Measurements from ENCODE around the gene APPL1. TPM values are rescaled to one million over a fixed set of nuclear protein-coding genes. Genes with fewer than 3 reads are reported as not detected.
"Not testable (repeated sequence)": the region's sequence is repeated elsewhere in the genome, so short reads cannot be mapped to it uniquely, and the experiment has no call there.

The APPL1 gene
- total RNA-seq, 1 experiment from 2014 or later: 35.4 TPM

GRCh38 chr3:57298041-57298440, 70.5 kb downstream of the APPL1 start:
- peak; percentile 79 for DNase-seq (ENCODE audit: unreplicated experiment)
- ChIA-PET POLR2A (no interaction called here), CTCF (interaction anchor here (0.9 kb wide), 1 partner anchor 18 kb away, joined by 3 read pairs; no protein-coding TSS in a partner anchor)
- Mint-ChIP-seq H3K27me3 (ENCODE audit: insufficient read depth, unreplicated experiment) (no peaks in the 10 kb centered on the region), H3K36me3 (ENCODE audit: insufficient read depth, unreplicated experiment) (no peaks in the 10 kb centered on the region), H3K4me1 (ENCODE audit: insufficient read depth, unreplicated experiment) (peaks cover 8% of the 10 kb centered on the region), H3K27ac (ENCODE audit: low read depth, unreplicated experiment) (no peak overlapping the region), H3K9me3 (ENCODE audit: unreplicated experiment) (no peaks in the 10 kb centered on the region), H3K4me3 (ENCODE audit: unreplicated experiment) (no peak overlapping the region)
- intact Hi-C loops (cut with micrococcal nuclease): no loop called here
- TF ChIP-seq, protein P1, sequence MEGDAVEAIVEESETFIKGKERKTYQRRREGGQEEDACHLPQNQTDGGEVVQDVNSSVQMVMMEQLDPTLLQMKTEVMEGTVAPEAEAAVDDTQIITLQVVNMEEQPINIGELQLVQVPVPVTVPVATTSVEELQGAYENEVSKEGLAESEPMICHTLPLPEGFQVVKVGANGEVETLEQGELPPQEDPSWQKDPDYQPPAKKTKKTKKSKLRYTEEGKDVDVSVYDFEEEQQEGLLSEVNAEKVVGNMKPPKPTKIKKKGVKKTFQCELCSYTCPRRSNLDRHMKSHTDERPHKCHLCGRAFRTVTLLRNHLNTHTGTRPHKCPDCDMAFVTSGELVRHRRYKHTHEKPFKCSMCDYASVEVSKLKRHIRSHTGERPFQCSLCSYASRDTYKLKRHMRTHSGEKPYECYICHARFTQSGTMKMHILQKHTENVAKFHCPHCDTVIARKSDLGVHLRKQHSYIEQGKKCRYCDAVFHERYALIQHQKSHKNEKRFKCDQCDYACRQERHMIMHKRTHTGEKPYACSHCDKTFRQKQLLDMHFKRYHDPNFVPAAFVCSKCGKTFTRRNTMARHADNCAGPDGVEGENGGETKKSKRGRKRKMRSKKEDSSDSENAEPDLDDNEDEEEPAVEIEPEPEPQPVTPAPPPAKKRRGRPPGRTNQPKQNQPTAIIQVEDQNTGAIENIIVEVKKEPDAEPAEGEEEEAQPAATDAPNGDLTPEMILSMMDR (IDR thresholded peaks at IDR 0.05; ENCODE audit: unreplicated experiment): no peak
- BruUV-seq (replicated peaks): no TSS peak

DNA sequence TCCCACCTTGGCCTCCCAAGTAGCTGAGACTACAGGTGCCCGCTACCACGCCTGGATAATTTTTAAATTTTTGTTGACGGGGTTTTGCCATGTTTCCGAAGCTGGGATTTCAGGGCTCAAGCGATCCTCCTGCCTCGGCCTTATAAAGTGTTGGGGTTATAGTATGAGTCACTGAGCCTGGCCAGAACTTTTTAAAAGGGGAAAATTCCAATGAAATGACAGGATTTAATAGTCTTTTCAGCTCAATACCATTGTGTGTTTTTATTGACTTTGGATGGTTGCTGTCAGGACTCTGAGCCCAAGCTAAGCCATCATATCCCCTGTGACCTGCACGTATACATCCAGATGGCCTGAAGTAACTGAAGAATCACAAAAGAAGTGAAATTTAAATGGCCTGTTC, 76.0 kb downstream of the APPL1 start:
- POLR2A ChIA-PET: interaction anchor here (0.6 kb wide), 1 partner anchor 29 kb away, joined by 3 read pairs; no protein-coding TSS in a partner anchor
- H3K36me3 Mint-ChIP-seq (ENCODE audit: insufficient read depth, unreplicated experiment); BruUV-seq (replicated peaks); H3K27ac Mint-ChIP-seq (ENCODE audit: low read depth, unreplicated experiment); CTCF ChIA-PET; H3K9me3 Mint-ChIP-seq (ENCODE audit: unreplicated experiment); H3K4me3 Mint-ChIP-seq (ENCODE audit: unreplicated experiment); H3K4me1 Mint-ChIP-seq (ENCODE audit: insufficient read depth, unreplicated experiment); intact Hi-C loops (cut with micrococcal nuclease): not testable (repeated sequence)
- H3K27me3 Mint-ChIP-seq (ENCODE audit: insufficient read depth, unreplicated experiment): peaks cover 16% of the 10 kb centered on the region
- peak; percentile 9 for DNase-seq (ENCODE audit: unreplicated experiment)

DNA sequence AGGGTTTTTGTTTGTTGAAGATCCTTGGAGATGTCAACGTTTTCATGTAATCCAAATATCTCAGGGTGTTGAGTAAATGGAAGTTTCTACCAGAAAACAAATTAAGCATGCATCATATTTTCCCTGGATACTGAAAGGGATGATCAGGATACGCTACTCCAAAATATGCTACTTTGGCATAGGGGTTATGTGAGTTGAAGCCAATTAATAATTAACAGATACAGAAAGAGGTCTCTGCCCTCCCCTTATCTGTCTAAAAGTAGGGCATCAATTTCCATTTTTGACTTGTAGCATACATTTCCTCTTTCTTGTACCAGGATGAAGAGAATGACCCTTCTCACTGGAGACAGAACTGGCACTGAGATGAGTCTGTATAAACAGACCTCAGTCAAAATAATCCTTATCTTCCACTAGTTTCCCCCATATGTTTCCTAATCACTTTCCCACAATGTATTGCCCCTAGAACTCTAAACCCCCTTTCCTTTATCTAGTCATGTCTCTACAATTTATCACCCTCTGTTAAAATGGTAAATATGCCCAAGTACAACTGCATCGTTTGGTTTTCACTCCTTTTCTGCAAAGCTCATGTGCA, 82.3 kb downstream of the APPL1 start:
- TF ChIP-seq, protein P1 (IDR thresholded peaks at IDR 0.05; ENCODE audit: unreplicated experiment): no peak

GRCh38 chr3:57314204-57314603, 86.7 kb downstream of the APPL1 start:
- Mint-ChIP-seq H3K27me3 (ENCODE audit: insufficient read depth, unreplicated experiment) (peaks cover 36% of the 10 kb centered on the region), H3K27ac (ENCODE audit: low read depth, unreplicated experiment) (no peak overlapping the region), H3K4me3 (ENCODE audit: unreplicated experiment) (no peak overlapping the region), H3K4me1 (ENCODE audit: insufficient read depth, unreplicated experiment) (no peaks in the 10 kb centered on the region), H3K36me3 (ENCODE audit: insufficient read depth, unreplicated experiment) (no peaks in the 10 kb centered on the region), H3K9me3 (ENCODE audit: unreplicated experiment) (peaks cover 8% of the 10 kb centered on the region)
- intact Hi-C loops (cut with micrococcal nuclease): no loop called here
- POLR2A ChIA-PET: interaction anchor here (0.6 kb wide), 1 partner anchor 73 kb away, joined by 3 read pairs; no protein-coding TSS in a partner anchor
- CTCF ChIA-PET: no interaction called here
- TF ChIP-seq, protein P1 (IDR thresholded peaks at IDR 0.05; ENCODE audit: unreplicated experiment): no peak
- DNase-seq (ENCODE audit: unreplicated experiment): no peak
- BruUV-seq (replicated peaks): no TSS peak

More for the DNA sequence above, 82.3 kb downstream of the APPL1 start:
- DNase-seq (ENCODE audit: unreplicated experiment): no peak
- Mint-ChIP-seq H3K4me1 (ENCODE audit: insufficient read depth, unreplicated experiment) (no peaks in the 10 kb centered on the region), H3K27me3 (ENCODE audit: insufficient read depth, unreplicated experiment) (peaks cover 10% of the 10 kb centered on the region), H3K27ac (ENCODE audit: low read depth, unreplicated experiment) (no peak overlapping the region), H3K36me3 (ENCODE audit: insufficient read depth, unreplicated experiment) (no peaks in the 10 kb centered on the region), H3K4me3 (ENCODE audit: unreplicated experiment) (no peak overlapping the region), H3K9me3 (ENCODE audit: unreplicated experiment) (no peaks in the 10 kb centered on the region)
- no TSS peak for BruUV-seq (replicated peaks)
- ChIA-PET POLR2A (no interaction called here), CTCF (no interaction called here)
- intact Hi-C loops (cut with micrococcal nuclease): no loop called here

Other genes with a start within 250 kb of the APPL1 start
- gene SPATA12, start 167.1 kb upstream of the APPL1 start, total RNA-seq (2022): 0.12 TPM in 1 of 2 replicates, not detected in the other
- gene IL17RD, start 62.4 kb upstream of the APPL1 start, total RNA-seq (2022): 0.91 and 1.2 TPM in 2 replicates
- gene HESX1, start 27.8 kb upstream of the APPL1 start, total RNA-seq (2022): 0.66 and 1.3 TPM in 2 replicates
- not detected in 2 replicates for gene ASB14, start 65.0 kb downstream of the APPL1 start, total RNA-seq (2022)